ENCODE measurements around the gene OPTC.

- TF ChIP-seq, protein P1, sequence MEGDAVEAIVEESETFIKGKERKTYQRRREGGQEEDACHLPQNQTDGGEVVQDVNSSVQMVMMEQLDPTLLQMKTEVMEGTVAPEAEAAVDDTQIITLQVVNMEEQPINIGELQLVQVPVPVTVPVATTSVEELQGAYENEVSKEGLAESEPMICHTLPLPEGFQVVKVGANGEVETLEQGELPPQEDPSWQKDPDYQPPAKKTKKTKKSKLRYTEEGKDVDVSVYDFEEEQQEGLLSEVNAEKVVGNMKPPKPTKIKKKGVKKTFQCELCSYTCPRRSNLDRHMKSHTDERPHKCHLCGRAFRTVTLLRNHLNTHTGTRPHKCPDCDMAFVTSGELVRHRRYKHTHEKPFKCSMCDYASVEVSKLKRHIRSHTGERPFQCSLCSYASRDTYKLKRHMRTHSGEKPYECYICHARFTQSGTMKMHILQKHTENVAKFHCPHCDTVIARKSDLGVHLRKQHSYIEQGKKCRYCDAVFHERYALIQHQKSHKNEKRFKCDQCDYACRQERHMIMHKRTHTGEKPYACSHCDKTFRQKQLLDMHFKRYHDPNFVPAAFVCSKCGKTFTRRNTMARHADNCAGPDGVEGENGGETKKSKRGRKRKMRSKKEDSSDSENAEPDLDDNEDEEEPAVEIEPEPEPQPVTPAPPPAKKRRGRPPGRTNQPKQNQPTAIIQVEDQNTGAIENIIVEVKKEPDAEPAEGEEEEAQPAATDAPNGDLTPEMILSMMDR (IDR thresholded peaks at IDR 0.05 in 8 of 11, conservative IDR thresholded peaks at IDR 0.05 in 3 of 11) = no peak
- TF ChIP-seq POLR2A (IDR thresholded peaks at IDR 0.05) (no peak), POLR2AphosphoS5 (IDR thresholded peaks at IDR 0.05) (no peak)
These were observed 34.2 kb upstream of the OPTC start for GRCh38 chr1:203459671-203460201.
